K562 (cell line): Measurements from ENCODE around the gene CCNA1. TPM values are rescaled to one million over a fixed set of nuclear protein-coding genes. Genes with fewer than 3 reads are reported as not detected.

ENCODE experiments used
- ATAC-seq: fragments of 200-7000 bp; cut with Tn5 transposase; 3 replicates; pipeline ENCODE4 v1.9.1; 2020; ENCODE audit warnings: moderate library complexity
- BruUV-seq: library from RNA; stranded (reverse); fragments of 400-500 nt; replicated peaks from 2 replicates; lab custom pipeline; 2021; lab: Mats Ljungman, UMichigan
- CTCF ChIA-PET: fragments of 300-600 bp; formaldehyde crosslinking; extraction: SDS; loops from one replicate; lab custom pipeline; 2021; ENCODE audit warnings: low intra/inter-chr PET ratio; lab: Yijun Ruan, JAX
- POLR2A ChIA-PET: fragments of 300-600, 350-650 bp; sonication (Branson Sonifier 250); formaldehyde crosslinking; extraction: SDS; loops from one replicate; lab custom pipeline; 2021; ENCODE audit warnings: antibody characterized with exemption, inconsistent platforms; lab: Yijun Ruan, JAX
- DNase-seq, 4 experiments: peaks; one replicate each; pipeline versions ENCODE4 v3.0.0 to v3.0.0-alpha.2; 2011 to 2018; ENCODE audit warnings: low spot score in 3 of 4, mixed read lengths in 3 of 4; ENCODE audit errors: extremely low read depth in 1 of 4
- FAIRE-seq: peaks from 2 replicates; lab custom pipeline; 2011; peaks lifted over from hg19 to GRCh38; lab: Jason Lieb, UNC
- H2AFZ ChIP-seq: 2 replicates; pipeline ENCODE4 v1.6.0; 2011; ENCODE audit warnings: low read depth, low read length, control low read depth, inconsistent platforms
- H3K27ac ChIP-seq: fragments of 200-600 bp; 3 replicates; pipeline ENCODE4 v1.8.0; 2011; ENCODE audit warnings: low read depth, mild to moderate bottlenecking, control low read depth, inconsistent platforms, low read length, moderate library complexity, mixed read lengths; ENCODE audit errors: extremely low read depth
- H3K27me3 ChIP-seq, 2 experiments: fragments of 300-600 bp in 1 of 2; 2 replicates in 1 of 2; 3 replicates in 1 of 2; pipeline versions ENCODE4 v1.6.0 to v1.8.0; 2011; ENCODE audit warnings: inconsistent platforms in 2 of 2, low read length in 2 of 2, mild to moderate bottlenecking in 1 of 2, mixed read lengths in 1 of 2, moderate library complexity in 1 of 2; ENCODE audit not compliant: control insufficient read depth in 2 of 2, insufficient read depth in 2 of 2
- H3K36me3 ChIP-seq: fragments of 300-600 bp; 3 replicates; pipeline ENCODE4 v1.8.0; 2011; ENCODE audit warnings: mild to moderate bottlenecking, low read length, inconsistent platforms; ENCODE audit not compliant: control insufficient read depth, insufficient read depth
- H3K4me1 ChIP-seq, 2 experiments: fragments of 200-600 bp in 1 of 2; replicated peaks in 1 of 2; 2 replicates in 1 of 2; 3 replicates in 1 of 2; pipeline versions ENCODE4 v1.5.1 to v1.8.0; 2011; ENCODE audit warnings: inconsistent platforms in 2 of 2, low read length in 2 of 2, mild to moderate bottlenecking in 1 of 2, mixed read lengths in 1 of 2, moderate library complexity in 1 of 2; ENCODE audit not compliant: control insufficient read depth in 2 of 2, insufficient read depth in 2 of 2
- H3K4me2 ChIP-seq: 2 replicates; pipeline ENCODE4 v1.6.1; 2011; ENCODE audit warnings: low read length, control low read depth, inconsistent platforms, mixed read lengths; ENCODE audit not compliant: insufficient read depth
- H3K4me3 ChIP-seq: fragments of 200-600 bp; sonication (generic), shearing (Covaris generic); 2 replicates; pipeline ENCODE4 v1.5.1; 2016; ENCODE audit warnings: control low read depth, inconsistent platforms
- H3K79me2 ChIP-seq: fragments of 200-600 bp; 3 replicates; pipeline ENCODE4 v1.8.0; 2011; ENCODE audit warnings: low read length, inconsistent platforms; ENCODE audit not compliant: control insufficient read depth, insufficient read depth
- H3K9ac ChIP-seq, 2 experiments: 2 replicates each; pipeline versions ENCODE4 v1.6.0 to v1.6.1; 2011; ENCODE audit warnings: low read depth in 2 of 2, low read length in 2 of 2, control low read depth in 1 of 2, inconsistent platforms in 1 of 2, mild to moderate bottlenecking in 1 of 2, mixed read lengths in 1 of 2; ENCODE audit not compliant: insufficient read depth in 1 of 2
- H3K9me1 ChIP-seq: one replicate; pipeline ENCODE4 v1.6.0; 2011; ENCODE audit warnings: inconsistent platforms, mild to moderate bottlenecking, low read length, moderate library complexity; ENCODE audit not compliant: control insufficient read depth, insufficient read depth
- H3K9me3 ChIP-seq: replicated peaks from 2 replicates; pipeline ENCODE4 v1.5.1; 2011; ENCODE audit warnings: low read depth, low read length, inconsistent platforms; ENCODE audit not compliant: control insufficient read depth, insufficient read depth
- H4K20me1 ChIP-seq: replicated peaks from 2 replicates; pipeline ENCODE4 v1.6.1; 2011; ENCODE audit warnings: low read length, inconsistent platforms, mixed read lengths; ENCODE audit not compliant: control insufficient read depth, insufficient read depth
- HMGN3 ChIP-seq: IDR thresholded peaks from 2 replicates; pipeline ENCODE4 v1.6.1; 2011; ENCODE audit warnings: borderline replicate concordance, low read depth, mild to moderate bottlenecking, mixed read lengths, low read length; ENCODE audit not compliant: insufficient read length; ENCODE audit errors: extremely low read depth
- REST ChIP-seq, 2 experiments: fragments of 450-650 bp; formaldehyde crosslinking in 1 of 2; IDR thresholded peaks; 2 replicates each; pipeline versions ENCODE4 v1.4.0 to v1.6.1; 2014 to 2020; ENCODE audit warnings: mild to moderate bottlenecking in 2 of 2, borderline replicate concordance in 1 of 2, low read depth in 1 of 2
- SRSF7 ChIP-seq: fragments of 200-400 bp; formaldehyde crosslinking; optimal IDR thresholded peaks from 2 replicates; pipeline ENCODE3; 2017; ENCODE audit warnings: mild to moderate bottlenecking, low read depth, low read length
- TFE3 ChIP-seq: fragments of 450-650 bp; formaldehyde crosslinking; IDR thresholded peaks from 2 replicates; pipeline ENCODE4 v1.4.0; 2020; ENCODE audit warnings: mild to moderate bottlenecking, mixed read lengths
- ZNF212 ChIP-seq: fragments of 450-650 bp; formaldehyde crosslinking; IDR thresholded peaks from 2 replicates; pipeline ENCODE4 v1.4.0; 2020; ENCODE audit warnings: mild to moderate bottlenecking
- WGBS: fragments of 100-300 bp; shearing (Covaris generic); methylation state at CpG from one replicate; pipeline ENCODE4 v1.1.6; 2016; ENCODE audit warnings: low coverage, mixed read lengths; ENCODE audit not compliant: insufficient coverage; ENCODE audit errors: missing lambda C conversion rate; 5-methylcytosine and 5-hydroxymethylcytosine counted together
- in situ Hi-C: fragments of 300-500 bp; cut with MboI; formaldehyde crosslinking; loops from 4 replicates; pipeline ENCODE4 v1.15.0; 2018; ENCODE audit warnings: inconsistent platforms, mixed read lengths
- intact Hi-C: fragments of 100-400 bp; cut with micrococcal nuclease; formaldehyde crosslinking; loops from 2 replicates; pipeline ENCODE4 v1.14.2; 2022
- polyA plus RNA-seq, 8 experiments: library from polyadenylated mRNA; depleted of rRNA in 4 of 8; stranded (reverse) in 5 of 8; unstranded in 3 of 8; fragments of >200 nt; fragmentation: Nextera tagmentation in 2 of 8; fragmentation: Illumina TruSeq in 1 of 8; extraction: Ambion mirVana in 2 of 8; extraction: Trizol in 1 of 8; gene quantifications; 2 replicates each; pipeline versions ENCODE4 v1.2.1 to v1.2.3, GENCODE V29; 2011 to 2014; ENCODE audit warnings: inconsistent platforms in 1 of 8, missing spikeins in 1 of 8
- total RNA-seq, 7 experiments: library from RNA; depleted of rRNA in 6 of 7; stranded (reverse); fragments of >200 nt in 6 of 7; fragmentation: Illumina TruSeq in 2 of 7; extraction: Trizol in 2 of 7; gene quantifications; 2 replicates each; pipeline versions ENCODE4 v1.2.1 to v1.2.3, GENCODE V29; 2011 to 2021; ENCODE audit warnings: low replicate concordance in 1 of 7
- TF ChIP-seq, protein P1 (sequence below), 3 experiments: IDR thresholded peaks in 2 of 3; conservative IDR thresholded peaks in 1 of 3; 2 replicates each; pipeline ENCODE4 v1.5.1; 2011 to 2012; ENCODE audit warnings: low read length in 3 of 3, mild to moderate bottlenecking in 3 of 3, control low read depth in 2 of 3, improper control_type of control experiment in 1 of 3, inconsistent platforms in 1 of 3, low read depth in 1 of 3, mixed read lengths in 1 of 3, moderate library complexity in 1 of 3; ENCODE audit not compliant: insufficient read depth in 2 of 3

CCNA1 gene
- total and polyA plus RNA-seq, 9 of the 15 experiments (the other 6 are each of a cell fraction or from before 2014, with no cell fraction given): 0.08 TPM; not detected in 8

DNA sequence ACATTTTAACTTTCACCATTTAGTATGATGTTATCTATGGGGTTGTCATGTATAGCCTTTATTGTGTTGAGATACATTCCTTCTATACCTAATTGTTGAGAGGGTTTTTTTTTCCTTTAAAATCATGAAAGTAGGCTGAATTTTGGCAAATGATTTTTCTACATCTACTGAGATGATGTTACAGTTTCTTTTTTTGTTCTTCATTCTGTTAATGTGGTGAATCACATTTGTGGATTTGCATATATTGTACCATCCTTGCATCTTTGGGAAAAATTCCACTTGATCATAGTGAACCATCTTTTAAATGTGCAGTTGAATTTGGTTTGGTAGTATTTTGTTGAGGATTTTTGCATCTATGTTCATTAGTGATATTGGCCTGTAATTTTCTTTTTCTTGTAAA, 29.2 kb downstream of the CCNA1 start (continued):
- no peak for TF ChIP-seq TFE3

- ChIA-PET POLR2A (no interaction called here), CTCF (no interaction called here)
- WGBS: 0% methylated on average over 2 of the region's 2 CpGs
- no TSS peak for BruUV-seq
- TF ChIP-seq, protein P1, sequence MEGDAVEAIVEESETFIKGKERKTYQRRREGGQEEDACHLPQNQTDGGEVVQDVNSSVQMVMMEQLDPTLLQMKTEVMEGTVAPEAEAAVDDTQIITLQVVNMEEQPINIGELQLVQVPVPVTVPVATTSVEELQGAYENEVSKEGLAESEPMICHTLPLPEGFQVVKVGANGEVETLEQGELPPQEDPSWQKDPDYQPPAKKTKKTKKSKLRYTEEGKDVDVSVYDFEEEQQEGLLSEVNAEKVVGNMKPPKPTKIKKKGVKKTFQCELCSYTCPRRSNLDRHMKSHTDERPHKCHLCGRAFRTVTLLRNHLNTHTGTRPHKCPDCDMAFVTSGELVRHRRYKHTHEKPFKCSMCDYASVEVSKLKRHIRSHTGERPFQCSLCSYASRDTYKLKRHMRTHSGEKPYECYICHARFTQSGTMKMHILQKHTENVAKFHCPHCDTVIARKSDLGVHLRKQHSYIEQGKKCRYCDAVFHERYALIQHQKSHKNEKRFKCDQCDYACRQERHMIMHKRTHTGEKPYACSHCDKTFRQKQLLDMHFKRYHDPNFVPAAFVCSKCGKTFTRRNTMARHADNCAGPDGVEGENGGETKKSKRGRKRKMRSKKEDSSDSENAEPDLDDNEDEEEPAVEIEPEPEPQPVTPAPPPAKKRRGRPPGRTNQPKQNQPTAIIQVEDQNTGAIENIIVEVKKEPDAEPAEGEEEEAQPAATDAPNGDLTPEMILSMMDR (IDR thresholded peaks at IDR 0.05 in 2 of 3, conservative IDR thresholded peaks at IDR 0.05 in 1 of 3; ENCODE audit: insufficient read depth in 2 of 3, low read depth in 1 of 3, low read length in 3 of 3): peak in 2 of 3 experiments; percentile 43 to 56; a peak in 4 of 6 replicates
- TF ChIP-seq ZNF212 (CRISPR knock-in tag) (no peak), REST (IDR thresholded peaks at IDR 0.05; ENCODE audit: borderline replicate concordance) (peak; percentile 11; the same call in 1 of the 2 replicates), REST (CRISPR knock-in tag; IDR thresholded peaks at IDR 0.05; ENCODE audit: low read depth) (no peak), HMGN3 (no peak), SRSF7 (no peak)
- Histone ChIP-seq H2AFZ (no peak overlapping the region), H3K4me2 (no peak overlapping the region), H3K27me3 (no peaks in the 10 kb centered on the region), H3K4me1 (no peaks in the 10 kb centered on the region), H3K36me3 (no peaks in the 10 kb centered on the region), H3K79me2 (no peaks in the 10 kb centered on the region), H3K9ac (no peak overlapping the region), H4K20me1 (no peaks in the 10 kb centered on the region), H3K9me1 (no peaks in the 10 kb centered on the region), H3K9me3 (no peaks in the 10 kb centered on the region), H3K4me3 (no peak overlapping the region), H3K27ac (no peak overlapping the region)
- intact Hi-C loops: no loop called here
- no peak for FAIRE-seq
- peak; percentile 69 for ATAC-seq
- in situ Hi-C loops: no loop called here
- peak in 2 of 4 experiments; percentile 7 to 18 for DNase-seq
Observed at GRCh38 chr13:36475468-36475867, 43.2 kb downstream of the CCNA1 start.
